MM.1S (cell line): ENCODE measurements around the gene CCDC171.

ENCODE experiments used
- EZH2 ChIP-seq: fragments of 300-600 bp; sonication (generic); optimal IDR thresholded peaks from 2 replicates; pipeline ENCODE3; 2017; ENCODE audit warnings: low read depth, mild to moderate bottlenecking, antibody characterized with exemption, low read length, mixed read lengths
- TF ChIP-seq, protein P1 (sequence below): fragments of 300-600 bp; sonication (generic); IDR thresholded peaks from 2 replicates; pipeline ENCODE4 v1.5.1; 2016; ENCODE audit warnings: antibody characterized with exemption, low read length, mixed read lengths

DNA sequence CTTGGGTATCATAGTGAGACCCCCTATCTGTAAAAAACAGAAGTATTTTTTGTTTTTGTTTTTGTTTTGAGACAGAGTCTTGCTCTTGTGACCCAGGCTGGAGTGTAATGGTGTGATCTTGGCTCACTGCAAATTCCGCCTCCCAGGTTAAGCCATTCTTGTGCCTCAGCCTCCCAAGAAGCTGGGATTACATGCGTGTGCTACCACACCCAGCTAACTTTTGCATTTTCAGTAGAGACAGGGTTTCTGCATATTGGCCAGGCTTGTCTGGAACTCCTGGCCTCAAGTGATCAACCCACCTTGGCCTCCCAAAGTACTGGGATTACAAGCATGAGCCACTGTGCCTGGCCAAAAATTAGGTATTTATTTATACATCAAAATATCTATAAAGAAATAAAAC lies 10.2 kb upstream of the CCDC171 start:
- TF ChIP-seq EZH2 = no peak
- TF ChIP-seq, protein P1, sequence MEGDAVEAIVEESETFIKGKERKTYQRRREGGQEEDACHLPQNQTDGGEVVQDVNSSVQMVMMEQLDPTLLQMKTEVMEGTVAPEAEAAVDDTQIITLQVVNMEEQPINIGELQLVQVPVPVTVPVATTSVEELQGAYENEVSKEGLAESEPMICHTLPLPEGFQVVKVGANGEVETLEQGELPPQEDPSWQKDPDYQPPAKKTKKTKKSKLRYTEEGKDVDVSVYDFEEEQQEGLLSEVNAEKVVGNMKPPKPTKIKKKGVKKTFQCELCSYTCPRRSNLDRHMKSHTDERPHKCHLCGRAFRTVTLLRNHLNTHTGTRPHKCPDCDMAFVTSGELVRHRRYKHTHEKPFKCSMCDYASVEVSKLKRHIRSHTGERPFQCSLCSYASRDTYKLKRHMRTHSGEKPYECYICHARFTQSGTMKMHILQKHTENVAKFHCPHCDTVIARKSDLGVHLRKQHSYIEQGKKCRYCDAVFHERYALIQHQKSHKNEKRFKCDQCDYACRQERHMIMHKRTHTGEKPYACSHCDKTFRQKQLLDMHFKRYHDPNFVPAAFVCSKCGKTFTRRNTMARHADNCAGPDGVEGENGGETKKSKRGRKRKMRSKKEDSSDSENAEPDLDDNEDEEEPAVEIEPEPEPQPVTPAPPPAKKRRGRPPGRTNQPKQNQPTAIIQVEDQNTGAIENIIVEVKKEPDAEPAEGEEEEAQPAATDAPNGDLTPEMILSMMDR = no peak
